Trophoblast cell (in vitro differentiated cells and primary cell): ENCODE measurements around the gene OBP2A.
A peak's percentile ranks its signal among the peaks of the same experiment; 100 is the strongest.

Source experiments
- DNase-seq, 2 donors: peaks; one replicate each; pipeline ENCODE4 v3.0.0-alpha.2; 2016
- H2AFZ ChIP-seq: 2 replicates; pipeline ENCODE4 v1.6.1; 2013; ENCODE audit warnings: low read length, moderate library complexity, mild to moderate bottlenecking; ENCODE audit not compliant: insufficient read depth, poor library complexity
- H2AK5ac ChIP-seq: 2 replicates; pipeline ENCODE4 v1.6.1; 2013; ENCODE audit warnings: mild to moderate bottlenecking, low read length
- H2BK120ac ChIP-seq: 2 replicates; pipeline ENCODE4 v1.6.1; 2013; ENCODE audit warnings: low read length, mild to moderate bottlenecking, moderate library complexity; ENCODE audit not compliant: insufficient read depth, poor library complexity
- H2BK12ac ChIP-seq: 2 replicates; pipeline ENCODE4 v1.6.1; 2013; ENCODE audit warnings: mild to moderate bottlenecking, low read length, moderate library complexity
- H2BK5ac ChIP-seq: 2 replicates; pipeline ENCODE4 v1.6.1; 2013; ENCODE audit warnings: low read length, low read depth, moderate library complexity, mild to moderate bottlenecking; ENCODE audit not compliant: poor library complexity
- H3K14ac ChIP-seq: 2 replicates; pipeline ENCODE4 v1.6.1; 2013; ENCODE audit warnings: mild to moderate bottlenecking, low read length
- H3K18ac ChIP-seq: 2 replicates; pipeline ENCODE4 v1.6.1; 2013; ENCODE audit warnings: mild to moderate bottlenecking, low read length
- H3K23ac ChIP-seq: 2 replicates; pipeline ENCODE4 v1.6.1; 2013; ENCODE audit warnings: low read length
- H3K27ac ChIP-seq: 2 replicates; pipeline ENCODE4 v1.5.1; 2013; ENCODE audit warnings: low read depth, mild to moderate bottlenecking, inconsistent platforms, low read length, moderate library complexity
- H3K27me3 ChIP-seq: 2 replicates; pipeline ENCODE4 v1.6.1; 2013; ENCODE audit warnings: inconsistent platforms, mild to moderate bottlenecking, low read length, moderate library complexity; ENCODE audit not compliant: insufficient read depth
- H3K36me3 ChIP-seq, 2 experiments: 1 replicate in 1 of 2; 2 replicates in 1 of 2; pipeline ENCODE4 v1.6.1; 2013; ENCODE audit warnings: low read length in 2 of 2, mild to moderate bottlenecking in 2 of 2, moderate library complexity in 1 of 2; ENCODE audit not compliant: insufficient read depth in 2 of 2, control insufficient read depth in 1 of 2
- H3K4ac ChIP-seq: 2 replicates; pipeline ENCODE4 v1.6.1; 2013; ENCODE audit warnings: low read depth, mild to moderate bottlenecking, low read length, moderate library complexity
- H3K4me1 ChIP-seq, 2 experiments: 1 replicate in 1 of 2; 2 replicates in 1 of 2; pipeline ENCODE4 v1.6.1; 2013; ENCODE audit warnings: low read length in 2 of 2, mild to moderate bottlenecking in 2 of 2, moderate library complexity in 1 of 2; ENCODE audit not compliant: insufficient read depth in 2 of 2, control insufficient read depth in 1 of 2
- H3K4me2 ChIP-seq: 2 replicates; pipeline ENCODE4 v1.6.1; 2013; ENCODE audit warnings: inconsistent platforms, mild to moderate bottlenecking, low read length, moderate library complexity
- H3K4me3 ChIP-seq: 2 replicates; pipeline ENCODE4 v1.5.1; 2013; ENCODE audit warnings: mild to moderate bottlenecking, low read depth, low read length, inconsistent platforms
- H3K79me1 ChIP-seq: one replicate; pipeline ENCODE4 v1.6.1; 2013; ENCODE audit warnings: low read length
- H3K79me2 ChIP-seq: 2 replicates; pipeline ENCODE4 v1.6.1; 2013; ENCODE audit warnings: low read length, mild to moderate bottlenecking; ENCODE audit not compliant: control insufficient read depth, insufficient read depth, poor library complexity
- H3K9ac ChIP-seq: 2 replicates; pipeline ENCODE4 v1.6.1; 2013; ENCODE audit warnings: mild to moderate bottlenecking, low read length
- H3K9me3 ChIP-seq: 2 replicates; pipeline ENCODE4 v1.6.1; 2013; ENCODE audit warnings: low read depth, mild to moderate bottlenecking, control low read depth, inconsistent platforms, low read length; ENCODE audit not compliant: insufficient read depth
- H4K12ac ChIP-seq: 2 replicates; pipeline ENCODE4 v1.6.1; 2013; ENCODE audit warnings: low read depth, mild to moderate bottlenecking, low read length, moderate library complexity
- H4K8ac ChIP-seq: 2 replicates; pipeline ENCODE4 v1.6.1; 2013; ENCODE audit warnings: low read depth, mild to moderate bottlenecking, low read length, moderate library complexity
- H4K91ac ChIP-seq: one replicate; pipeline ENCODE4 v1.6.1; 2013; ENCODE audit warnings: low read depth, mild to moderate bottlenecking, low read length, moderate library complexity
- WGBS: extraction: QIAGEN DNeasy Blood & Tissue Kit; methylation state at CpG from one replicate; pipeline ENCODE4 v1.1.7; 2013; ENCODE audit warnings: missing lambda C conversion rate; ENCODE audit not compliant: insufficient read length, insufficient coverage; ENCODE audit errors: extremely low coverage; 5-methylcytosine and 5-hydroxymethylcytosine counted together

Gene OBP2A

GRCh38 chr9:135506327-135507103 lies 39.4 kb upstream of the OBP2A start:
- Histone ChIP-seq H3K14ac (peak overlapping the region; percentile 12), H2AK5ac (peak overlapping the region; percentile 30), H3K36me3 (peaks cover 37% of the 10 kb centered on the region in 2 experiments), H3K9ac (no peak overlapping the region), H3K4me3 (no peak overlapping the region), H3K23ac (no peak overlapping the region), H2BK5ac (peak overlapping the region; percentile 22), H2AFZ (no peak overlapping the region), H3K79me2 (peaks cover under 1% of the 10 kb centered on the region), H3K9me3 (no peaks in the 10 kb centered on the region), H4K12ac (no peak overlapping the region), H2BK12ac (no peak overlapping the region), H3K79me1 (no peaks in the 10 kb centered on the region), H2BK120ac (peak overlapping the region; percentile 15), H3K4ac (no peak overlapping the region), H3K27me3 (no peaks in the 10 kb centered on the region), H3K4me2 (no peak overlapping the region), H4K91ac (peak overlapping the region; percentile 36), H3K27ac (no peak overlapping the region), H3K18ac (no peak overlapping the region), H3K4me1 (peaks cover 8 to 12% of the 10 kb centered on the region in 2 experiments), H4K8ac (peak overlapping the region; percentile 11)
- no CpG with 5 or more reads among the region's 14 CpGs for WGBS
- no peak for DNase-seq

- Histone ChIP-seq H3K4ac (no peak overlapping the region), H4K91ac (no peak overlapping the region), H3K79me2 (no peaks in the 10 kb centered on the region), H3K4me1 (peaks cover 8 to 12% of the 10 kb centered on the region in 2 experiments), H3K14ac (peak overlapping the region; percentile 18), H3K36me3 (peaks cover 29 to 31% of the 10 kb centered on the region in 2 experiments), H3K27me3 (no peaks in the 10 kb centered on the region), H2BK12ac (peak overlapping the region; percentile 23), H3K27ac (no peak overlapping the region), H3K79me1 (no peaks in the 10 kb centered on the region), H4K12ac (no peak overlapping the region), H2BK120ac (peak overlapping the region; percentile 15), H4K8ac (no peak overlapping the region), H3K4me3 (no peak overlapping the region), H3K23ac (no peak overlapping the region), H3K9ac (no peak overlapping the region), H2AK5ac (peak overlapping the region; percentile 66), H3K4me2 (no peak overlapping the region), H2BK5ac (no peak overlapping the region), H3K18ac (no peak overlapping the region), H3K9me3 (no peaks in the 10 kb centered on the region), H2AFZ (no peak overlapping the region)
- no peak for DNase-seq
- WGBS = no CpG with 5 or more reads among the region's 23 CpGs
These were observed 38.6 kb upstream of the OBP2A start for GRCh38 chr9:135507104-135508035.

- no peaks in the 10 kb centered on the region for H3K9me3 ChIP-seq
- no peak overlapping the region for H4K12ac ChIP-seq
- no peak overlapping the region for H3K14ac ChIP-seq
- no peak for DNase-seq
- peaks cover 19 to 21% of the 10 kb centered on the region in 2 experiments for H3K36me3 ChIP-seq
- no peak overlapping the region for H2BK120ac ChIP-seq
- no peak overlapping the region for H3K4me3 ChIP-seq
- H4K91ac ChIP-seq = no peak overlapping the region
- WGBS = no CpG with 5 or more reads among the region's 9 CpGs
- H3K9ac ChIP-seq = no peak overlapping the region
- no peak overlapping the region for H2AFZ ChIP-seq
- H3K79me1 ChIP-seq = no peaks in the 10 kb centered on the region
- H3K27ac ChIP-seq = no peak overlapping the region
- H3K4me2 ChIP-seq = no peak overlapping the region
- peaks cover 8 to 12% of the 10 kb centered on the region in 2 experiments for H3K4me1 ChIP-seq
- H3K79me2 ChIP-seq = no peaks in the 10 kb centered on the region
- no peak overlapping the region for H4K8ac ChIP-seq
- H2AK5ac ChIP-seq = no peak overlapping the region
- H3K18ac ChIP-seq = no peak overlapping the region
- no peaks in the 10 kb centered on the region for H3K27me3 ChIP-seq
- no peak overlapping the region for H2BK5ac ChIP-seq
- H3K4ac ChIP-seq = no peak overlapping the region
- H2BK12ac ChIP-seq = no peak overlapping the region
- no peak overlapping the region for H3K23ac ChIP-seq
These were observed 37.6 kb upstream of the OBP2A start for GRCh38 chr9:135508211-135508820.

GRCh38 chr9:135509458-135509857 lies 36.5 kb upstream of the OBP2A start:
- H2AK5ac ChIP-seq = no peak overlapping the region

More at GRCh38 chr9:135509458-135509857, 36.5 kb upstream of the OBP2A start:
- WGBS = no CpG with 5 or more reads among the region's 2 CpGs
- Histone ChIP-seq H4K91ac (no peak overlapping the region), H3K36me3 (peaks cover 8 to 11% of the 10 kb centered on the region in 2 experiments), H3K4me2 (no peak overlapping the region), H3K79me1 (no peaks in the 10 kb centered on the region), H3K4ac (no peak overlapping the region), H3K27me3 (no peaks in the 10 kb centered on the region), H3K9ac (no peak overlapping the region), H3K4me3 (no peak overlapping the region), H2BK5ac (no peak overlapping the region), H3K9me3 (no peaks in the 10 kb centered on the region), H3K79me2 (no peaks in the 10 kb centered on the region), H3K14ac (no peak overlapping the region), H3K4me1 (peaks cover 8 to 12% of the 10 kb centered on the region in 2 experiments), H4K8ac (no peak overlapping the region), H3K23ac (no peak overlapping the region), H2AFZ (no peak overlapping the region), H2BK12ac (no peak overlapping the region), H3K18ac (no peak overlapping the region), H3K27ac (no peak overlapping the region), H4K12ac (no peak overlapping the region), H2BK120ac (no peak overlapping the region)
- DNase-seq = no peak
